NCI-H128 (cell line): ENCODE measurements around the gene FASTKD2.
"Not testable (repeated sequence)": the region's sequence is repeated elsewhere in the genome, so short reads cannot be mapped to it uniquely, and the experiment has no call there.

Source experiments
- DNase-seq: peaks from one replicate; lab custom pipeline; 2025; ENCODE audit not compliant: unreplicated experiment; lab: John Stamatoyannopoulos, UW

Gene FASTKD2

GRCh38 chr2:206790311-206790935, 25.0 kb downstream of the FASTKD2 start:
- no peak for DNase-seq

DNA sequence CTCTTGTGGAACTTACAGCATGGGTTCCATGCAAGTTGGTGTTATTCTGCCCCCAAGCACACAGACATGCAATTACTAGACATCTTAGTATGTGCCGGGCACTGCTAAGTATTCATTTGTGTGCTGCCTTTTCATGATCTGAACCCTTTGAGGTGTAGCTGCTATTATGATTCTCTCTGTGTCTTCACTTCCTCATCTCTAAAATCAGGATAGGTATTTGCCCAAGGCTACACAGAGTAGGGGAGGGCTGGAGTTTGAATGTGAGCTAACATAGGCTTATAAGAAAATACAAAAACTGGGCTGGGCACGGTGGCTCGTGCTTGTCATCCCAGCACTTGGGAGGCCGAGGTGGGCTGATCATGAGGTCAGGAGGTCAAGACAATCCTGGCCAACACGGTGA, 27.2 kb downstream of the FASTKD2 start:
- no peak for DNase-seq

DNA sequence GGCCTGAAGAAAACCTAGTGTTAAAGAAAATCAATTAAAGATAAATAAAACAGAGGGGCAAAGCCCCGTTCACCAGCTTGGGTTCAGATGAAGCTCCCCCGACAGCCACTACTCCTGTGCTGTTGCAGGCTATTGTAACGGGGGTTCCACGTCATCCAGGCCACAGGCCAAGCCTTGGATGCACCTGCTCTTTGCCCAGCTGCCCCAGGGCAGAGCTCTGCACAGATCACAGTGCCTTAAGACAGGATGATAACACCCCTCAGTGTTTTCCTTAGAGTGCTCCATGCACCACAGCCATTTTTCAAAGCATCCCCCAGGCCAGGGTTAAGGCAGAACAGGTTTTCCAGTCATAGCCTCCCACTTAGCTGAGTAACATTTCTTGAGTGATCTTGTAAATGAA, 32.0 kb downstream of the FASTKD2 start:
- DNase-seq = no peak

DNA sequence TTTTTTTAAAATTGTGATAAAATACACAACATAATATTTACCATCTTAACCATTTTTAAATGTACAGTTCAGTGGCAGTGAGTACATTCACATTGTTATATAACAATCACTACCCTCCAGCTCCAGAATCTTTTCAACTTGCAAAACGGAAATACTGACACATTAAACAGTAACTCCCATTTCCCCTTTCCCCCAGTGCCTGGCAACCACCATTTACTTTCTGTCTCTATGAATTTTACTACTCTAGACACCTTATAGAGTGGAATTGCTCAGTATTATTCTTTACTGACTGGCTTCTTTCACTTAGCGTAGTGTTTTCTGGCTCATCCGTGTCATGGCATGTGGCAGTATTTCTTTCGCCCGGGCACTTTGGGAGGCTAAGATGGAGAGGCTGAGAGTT, 32.6 kb downstream of the FASTKD2 start:
- DNase-seq = no peak

DNA sequence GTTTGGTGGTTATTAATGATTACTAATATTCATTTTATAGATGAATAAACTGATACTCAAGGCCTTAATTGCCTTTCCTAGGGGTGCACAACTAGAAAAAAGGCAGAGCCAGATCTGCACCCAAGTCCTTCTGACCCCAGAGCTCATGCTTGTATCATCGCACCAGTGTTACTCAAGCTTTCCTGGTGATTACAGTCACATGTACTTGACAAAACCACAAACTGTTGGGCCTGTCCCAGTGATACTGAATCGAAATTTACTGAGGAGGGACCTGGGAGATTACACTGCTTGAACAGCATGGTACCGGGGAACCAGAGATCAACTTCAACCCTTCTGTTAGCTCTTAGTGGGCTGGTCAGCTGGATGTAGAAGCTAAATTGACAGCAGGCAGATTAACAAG, 33.7 kb downstream of the FASTKD2 start:
- no peak for DNase-seq

- DNase-seq = peak; percentile 7
Measured at GRCh38 chr2:206800506-206801417, 35.4 kb downstream of the FASTKD2 start.

- DNase-seq = no peak
Measured at GRCh38 chr2:206801418-206802189, 36.2 kb downstream of the FASTKD2 start.

DNA sequence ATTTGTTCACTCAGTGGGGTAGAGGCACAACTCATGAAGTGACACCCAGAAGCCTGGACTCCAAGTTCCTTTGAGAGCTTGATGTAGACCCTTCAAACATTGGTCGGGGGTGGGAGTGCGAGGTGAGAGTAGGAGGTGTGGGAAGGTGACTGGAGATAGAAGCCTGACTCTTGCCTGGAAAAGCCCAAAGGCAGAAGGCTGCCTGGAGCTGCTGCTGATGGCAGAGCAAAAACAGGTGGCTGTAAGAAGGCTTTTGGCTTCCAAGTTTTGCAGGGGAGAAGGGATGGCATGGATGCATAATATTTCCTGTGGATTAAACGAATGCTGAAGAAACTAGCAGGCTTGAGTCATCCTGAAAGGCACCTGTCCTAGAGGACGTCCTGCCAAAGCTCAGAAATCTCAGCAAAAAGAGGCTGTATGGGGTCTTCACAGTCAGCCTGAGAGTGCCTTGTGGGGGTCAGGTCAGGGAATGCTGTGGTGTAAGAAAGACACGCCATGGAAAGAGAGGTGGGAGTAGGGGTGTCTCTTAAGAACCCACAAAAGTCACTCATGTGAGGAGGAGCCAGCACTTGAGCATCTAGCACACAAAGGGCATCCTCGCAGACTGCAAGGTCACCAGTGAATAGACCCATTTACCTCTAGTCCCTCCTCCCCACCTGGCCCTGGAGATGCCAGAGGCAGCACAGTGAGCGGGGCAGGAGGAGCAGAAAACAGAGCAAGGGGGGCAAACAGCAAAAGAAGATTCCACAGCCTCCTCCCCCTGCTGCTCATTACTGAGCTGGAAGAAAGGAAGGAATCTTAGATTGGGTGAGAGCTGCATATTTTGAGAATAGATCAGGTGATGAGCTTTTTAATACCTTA, 37.5 kb downstream of the FASTKD2 start:
- no peak for DNase-seq

GRCh38 chr2:206804326-206804725, 38.9 kb downstream of the FASTKD2 start:
- DNase-seq = no peak

DNA sequence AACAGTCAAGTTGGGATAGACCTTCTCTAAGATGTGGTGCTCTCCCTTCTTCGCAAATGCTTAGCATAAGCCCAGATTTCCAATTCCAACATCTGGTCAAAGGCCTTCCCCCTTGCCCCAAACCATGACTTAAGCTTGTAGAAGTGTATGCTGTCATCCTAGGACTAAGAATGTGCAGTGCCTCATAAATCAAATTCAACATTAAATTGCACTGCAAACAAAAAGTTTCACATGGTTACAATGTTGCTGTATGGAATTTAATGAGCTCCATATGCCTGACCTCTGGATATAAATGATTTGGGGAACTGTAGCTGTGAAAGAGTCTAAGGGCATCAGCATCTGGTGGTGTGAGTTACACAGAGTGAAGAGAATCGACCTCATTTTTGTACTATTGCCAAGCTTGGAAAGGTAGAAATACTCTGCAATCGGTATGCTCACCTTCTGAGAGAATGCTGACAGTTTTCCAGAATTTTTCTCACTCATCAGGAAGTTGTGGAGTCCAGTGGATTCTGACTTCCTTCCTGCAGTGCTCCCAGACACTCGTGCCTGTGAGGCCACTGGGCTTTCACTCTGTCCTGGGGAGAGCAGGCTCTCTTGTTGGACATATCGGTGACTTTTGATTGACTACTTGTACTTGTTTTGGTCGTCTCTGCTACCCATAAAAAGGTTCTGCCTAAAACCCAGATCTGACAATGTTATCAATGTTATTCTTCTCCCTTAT, 40.6 kb downstream of the FASTKD2 start:
- no peak for DNase-seq

GRCh38 chr2:206807624-206808023, 42.2 kb downstream of the FASTKD2 start:
- not testable (repeated sequence) for DNase-seq

GRCh38 chr2:206812471-206812870, 47.1 kb downstream of the FASTKD2 start:
- not testable (repeated sequence) for DNase-seq

- DNase-seq = no peak
Measured at GRCh38 chr2:206814498-206814897, 49.1 kb downstream of the FASTKD2 start.

DNA sequence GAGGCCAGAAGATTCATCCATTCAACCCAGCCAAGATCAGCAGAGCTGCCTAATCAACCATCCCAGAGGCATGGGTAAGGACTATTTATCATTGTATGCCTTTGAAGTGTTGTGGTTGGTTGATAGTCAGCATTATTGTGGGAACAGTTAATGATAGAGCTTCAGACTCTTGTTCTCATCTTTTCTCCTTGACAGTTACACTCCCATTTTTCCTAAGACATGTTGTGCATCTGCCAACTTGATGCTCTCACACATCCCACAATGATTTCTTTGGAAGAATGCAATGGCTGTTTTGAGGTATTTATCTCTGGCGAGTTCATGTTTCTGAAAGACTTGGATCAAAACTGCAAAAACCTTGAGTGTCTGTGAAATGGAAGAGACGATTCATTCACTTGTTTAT, 55.4 kb downstream of the FASTKD2 start:
- DNase-seq = no peak

GRCh38 chr2:206823178-206823577, 57.8 kb downstream of the FASTKD2 start:
- DNase-seq = no peak

DNA sequence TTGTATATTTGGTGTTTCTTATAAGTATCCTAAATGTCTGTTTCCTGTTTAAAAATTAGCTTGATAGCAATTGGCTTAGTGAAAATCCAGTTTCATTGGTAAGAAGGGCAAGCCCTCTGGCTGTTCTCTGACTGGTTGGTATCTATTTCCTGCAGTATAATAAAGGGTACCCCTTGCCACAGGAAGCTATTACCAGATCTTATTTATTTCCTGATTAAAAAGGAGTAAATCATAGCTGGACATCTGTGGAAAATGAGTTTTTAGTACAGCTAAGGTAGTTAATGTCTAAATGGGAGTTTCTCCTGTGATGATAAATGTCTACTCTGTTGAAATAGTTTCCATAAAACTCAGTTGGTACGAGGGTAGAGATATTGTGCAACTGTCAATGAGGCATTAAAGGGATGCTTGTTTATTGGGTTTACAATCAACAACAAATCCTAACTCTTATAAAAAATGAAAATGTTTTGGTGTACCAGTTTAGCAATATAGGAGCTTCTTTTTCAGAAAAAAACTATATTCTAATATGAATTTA, 58.7 kb downstream of the FASTKD2 start:
- no peak for DNase-seq

GRCh38 chr2:206824993-206825392, 59.6 kb downstream of the FASTKD2 start:
- DNase-seq = no peak

- no peak for DNase-seq
Measured at GRCh38 chr2:206831442-206831995, 66.1 kb downstream of the FASTKD2 start.

GRCh38 chr2:206832873-206833272, 67.5 kb downstream of the FASTKD2 start:
- no peak for DNase-seq

- DNase-seq = no peak
Measured at GRCh38 chr2:206833291-206833690, 67.9 kb downstream of the FASTKD2 start.
